NCI-H1694 (cell line): Measurements from ENCODE around the gene ZBTB7B.
A peak's percentile ranks its signal among the peaks of the same experiment; 100 is the strongest.

Experiments used
- DNase-seq: peaks from one replicate; lab custom pipeline; 2025; lab: John Stamatoyannopoulos, UW

The ZBTB7B gene

GRCh38 chr1:155017041-155017945 is 14.7 kb downstream of the ZBTB7B start:
- peak; percentile 95 for DNase-seq

- no peak for DNase-seq
Measured at GRCh38 chr1:155017946-155018316, 15.3 kb downstream of the ZBTB7B start.

GRCh38 chr1:155018617-155019348 is 16.2 kb downstream of the ZBTB7B start:
- DNase-seq, result no peak

- no peak for DNase-seq
Measured at GRCh38 chr1:155019377-155020245, 17.0 kb downstream of the ZBTB7B start.

- DNase-seq, result no peak
Measured at GRCh38 chr1:155022136-155022926, 19.7 kb downstream of the ZBTB7B start.

- no peak for DNase-seq
Measured at GRCh38 chr1:155022927-155023236, 20.3 kb downstream of the ZBTB7B start.

- DNase-seq, result no peak
Measured at GRCh38 chr1:155023627-155024026, 21.0 kb downstream of the ZBTB7B start.

- DNase-seq, result no peak
Measured at GRCh38 chr1:155024315-155024714, 21.7 kb downstream of the ZBTB7B start.

- no peak for DNase-seq
Measured at GRCh38 chr1:155026154-155026553, 23.6 kb downstream of the ZBTB7B start.

- DNase-seq, result no peak
Measured at GRCh38 chr1:155026588-155026987, 24.0 kb downstream of the ZBTB7B start.

GRCh38 chr1:155029513-155030242 is 27.1 kb downstream of the ZBTB7B start:
- no peak for DNase-seq

- DNase-seq, result no peak
Measured at GRCh38 chr1:155030243-155030795, 27.7 kb downstream of the ZBTB7B start.

GRCh38 chr1:155030899-155031298 is 28.3 kb downstream of the ZBTB7B start:
- DNase-seq, result no peak

- DNase-seq, result no peak
Measured at GRCh38 chr1:155032886-155033285, 30.3 kb downstream of the ZBTB7B start.

- DNase-seq, result no peak
Measured at GRCh38 chr1:155033524-155033923, 30.9 kb downstream of the ZBTB7B start, which contains the start of the genes DCST1 and DCST2. DCST1 (plus strand) TSS chr1:155033824; CDS start chr1:155034037, 213 bp downstream. DCST2 (minus strand) TSS chr1:155033781; CDS start chr1:155033701, 80 bp downstream.

- DNase-seq, result no peak
Measured at GRCh38 chr1:155034318-155035208, 32.0 kb downstream of the ZBTB7B start.

- no peak for DNase-seq
Measured at GRCh38 chr1:155035936-155036335, 33.3 kb downstream of the ZBTB7B start.

GRCh38 chr1:155037043-155037442 is 34.4 kb downstream of the ZBTB7B start:
- no peak for DNase-seq

- no peak for DNase-seq
Measured at GRCh38 chr1:155037851-155038441, 35.3 kb downstream of the ZBTB7B start.
